Measurements from ENCODE around the gene BRWD1.

BRWD1 gene

DNA sequence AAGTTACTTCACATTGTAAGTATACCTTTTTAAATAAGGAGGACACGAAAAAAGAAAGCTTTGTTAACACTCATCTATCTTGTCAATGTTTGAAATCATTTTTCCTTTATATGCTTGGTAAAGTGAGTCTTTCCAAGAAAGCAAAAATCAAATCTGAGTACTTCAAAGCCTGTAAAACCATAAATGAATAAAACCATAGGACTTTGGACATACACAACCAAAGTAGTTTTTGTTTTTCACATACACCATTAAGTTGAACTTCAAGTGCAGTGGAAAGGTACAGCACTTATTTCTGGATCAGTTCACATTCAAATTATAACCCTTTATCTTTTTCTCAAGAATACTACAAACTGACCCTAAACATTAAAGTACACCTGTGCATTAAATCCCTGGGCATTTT lies 120.1 kb downstream of the BRWD1 start:
- no peak for DNase-seq

DNA sequence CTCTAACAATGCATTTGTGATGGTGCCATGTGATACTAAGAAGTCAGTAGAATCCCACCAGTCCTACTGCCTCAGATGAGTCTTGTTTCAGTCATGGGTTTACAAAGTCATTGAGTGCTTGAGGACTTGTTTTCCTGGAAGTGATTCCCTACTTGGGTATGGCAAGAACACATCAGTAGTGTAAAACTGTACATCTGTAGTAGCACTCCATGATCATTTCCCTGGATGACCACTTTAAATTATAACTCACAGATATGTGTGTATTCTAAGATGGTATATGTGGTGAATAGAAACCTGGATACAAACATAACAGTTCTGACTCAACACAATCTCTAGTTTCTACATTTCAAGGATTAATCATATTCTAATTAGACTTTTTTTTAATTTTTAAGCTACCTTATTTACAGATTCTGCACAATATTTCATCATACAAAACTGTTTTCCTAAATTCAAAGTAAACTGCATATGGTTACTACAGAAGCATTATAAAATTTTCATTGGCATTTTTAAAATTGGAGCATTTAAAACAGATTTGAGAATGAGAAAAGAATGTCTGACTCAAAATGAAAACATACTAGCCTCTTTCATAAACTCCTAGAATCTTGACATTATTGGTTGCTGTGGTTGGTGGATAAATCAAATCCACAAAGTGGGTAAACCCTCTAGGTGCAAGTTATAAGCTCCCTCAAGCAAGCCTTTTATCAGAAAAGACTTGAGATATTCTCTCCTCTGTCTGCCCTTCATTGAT lies 123.4 kb downstream of the BRWD1 start:
- DNase-seq = no peak

DNA sequence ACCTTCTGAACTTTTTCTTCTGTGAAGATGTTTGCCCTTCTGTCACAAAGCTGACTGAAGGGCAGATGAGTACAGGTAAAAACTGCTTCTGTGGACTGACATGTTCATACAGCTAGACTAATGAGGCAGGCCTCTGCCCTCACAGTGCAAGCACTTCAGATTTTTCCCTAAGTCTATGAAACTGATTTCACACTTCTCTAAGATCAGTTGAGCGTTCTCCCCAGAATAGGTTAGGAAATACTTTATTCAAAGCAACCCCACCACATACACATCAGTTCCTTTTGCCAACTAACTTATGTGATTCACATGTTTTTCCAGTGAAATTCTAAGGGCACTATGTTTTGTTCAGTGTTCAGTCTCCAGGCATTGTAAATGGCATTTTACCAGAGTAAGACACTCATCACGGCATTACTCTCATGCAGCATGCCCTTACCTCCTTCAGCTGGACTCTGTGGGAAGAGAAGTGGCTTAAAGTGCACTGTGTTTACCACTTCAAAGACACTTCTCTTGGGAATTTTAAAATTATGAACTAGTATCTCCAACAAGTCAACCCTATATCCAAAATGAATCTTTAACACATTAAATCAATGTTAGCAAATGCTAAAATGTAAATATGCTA lies 124.8 kb downstream of the BRWD1 start:
- no peak for DNase-seq

DNA sequence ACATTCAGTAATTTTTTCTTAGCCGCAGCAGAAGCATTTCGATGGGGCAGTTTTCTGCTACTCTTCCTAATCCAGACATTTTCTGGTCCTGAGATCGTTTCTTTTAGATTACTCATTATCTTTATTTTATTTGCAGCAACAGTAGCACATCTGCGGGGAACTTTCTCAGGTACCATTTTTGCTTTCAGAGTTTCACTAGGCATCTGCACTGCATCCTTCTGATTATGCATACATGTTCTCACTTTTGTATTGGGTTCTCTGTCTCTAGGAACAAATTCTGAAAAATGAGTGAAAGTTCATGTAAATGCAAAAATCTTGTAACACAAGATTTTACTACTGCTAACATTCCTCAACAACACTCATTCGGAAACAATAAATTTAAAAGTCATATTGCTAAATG lies 126.3 kb downstream of the BRWD1 start:
- no peak for DNase-seq

DNA sequence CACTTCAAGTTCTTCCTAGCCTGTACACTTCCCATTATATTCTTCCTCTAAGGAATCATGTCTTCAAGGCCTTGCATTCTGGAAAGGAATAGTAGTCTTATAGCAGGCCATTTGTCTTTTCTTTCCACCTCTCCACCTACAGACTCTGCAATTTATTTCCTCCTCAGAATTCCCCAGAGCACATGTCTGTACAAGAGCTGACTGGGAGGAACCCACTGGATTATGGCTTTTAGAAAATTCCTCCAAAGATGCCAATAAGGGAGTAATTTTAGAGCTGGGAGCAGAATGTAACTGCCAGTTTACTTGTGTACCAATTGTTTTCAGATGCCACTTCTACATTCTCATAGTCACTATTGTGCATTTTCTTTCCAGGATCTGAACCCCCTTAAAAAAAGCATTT lies 126.8 kb downstream of the BRWD1 start:
- no peak for DNase-seq

DNA sequence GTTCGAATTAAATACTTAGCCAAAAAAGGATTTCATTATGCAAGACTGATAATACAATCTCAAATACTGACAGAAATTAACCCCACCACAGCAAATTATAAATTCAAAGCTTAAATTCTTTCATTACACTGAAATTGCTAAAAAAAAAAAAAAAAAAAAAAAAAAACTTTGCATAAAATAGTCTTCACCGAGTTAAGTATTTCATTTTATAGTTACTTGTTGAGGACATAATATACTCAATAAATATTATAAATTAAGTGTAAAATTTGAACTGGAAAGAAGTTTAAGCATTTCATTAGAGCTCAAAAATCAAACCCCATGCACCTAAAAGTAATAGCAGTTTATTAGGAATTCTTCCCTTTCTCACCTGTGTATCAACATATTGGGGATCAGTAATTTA lies 128.3 kb downstream of the BRWD1 start:
- no peak for DNase-seq

DNA sequence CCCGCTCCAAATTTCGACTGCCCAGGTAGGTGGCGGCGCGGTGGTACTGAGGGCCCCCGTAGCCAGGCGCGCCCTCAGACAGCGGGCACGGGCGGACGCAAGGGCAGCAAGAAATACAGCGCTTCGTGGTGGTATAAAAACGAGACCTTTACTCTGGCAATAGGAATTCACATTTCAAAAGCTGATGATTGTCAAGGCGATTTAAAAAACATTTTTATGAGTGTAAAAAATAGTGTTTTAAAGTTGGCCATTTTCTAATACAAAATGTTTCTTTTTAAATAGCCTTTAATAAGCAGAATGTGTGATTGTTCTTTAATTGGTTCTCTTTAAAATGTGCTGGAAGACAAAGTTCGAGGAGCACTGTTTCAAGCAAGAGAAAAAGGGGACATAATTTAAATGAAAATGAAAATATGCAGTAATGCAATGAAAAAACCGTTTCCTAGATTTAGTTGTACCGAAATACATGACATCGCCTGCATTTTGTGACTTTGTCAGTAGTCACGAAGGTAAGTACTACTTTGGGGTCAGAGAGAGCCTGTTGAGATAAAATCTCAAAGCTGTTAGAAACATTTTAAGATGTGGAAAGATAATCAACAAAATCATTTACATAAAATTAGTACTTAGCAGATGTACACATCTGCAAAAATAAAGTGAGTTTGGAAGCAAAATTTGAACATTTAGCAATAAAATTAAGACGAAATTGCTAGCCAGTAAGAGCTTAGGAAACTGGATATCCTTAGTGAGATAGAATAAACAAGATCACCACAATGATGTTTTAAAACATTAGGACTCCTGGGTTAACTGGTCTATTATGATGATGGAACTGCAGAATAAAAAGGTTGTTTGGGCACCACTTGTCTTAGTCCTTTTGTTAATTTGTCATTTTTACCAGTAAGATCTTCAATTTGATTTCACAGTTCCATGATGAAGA lies 129.1 kb downstream of the BRWD1 start:
- DNase-seq = no peak

DNA sequence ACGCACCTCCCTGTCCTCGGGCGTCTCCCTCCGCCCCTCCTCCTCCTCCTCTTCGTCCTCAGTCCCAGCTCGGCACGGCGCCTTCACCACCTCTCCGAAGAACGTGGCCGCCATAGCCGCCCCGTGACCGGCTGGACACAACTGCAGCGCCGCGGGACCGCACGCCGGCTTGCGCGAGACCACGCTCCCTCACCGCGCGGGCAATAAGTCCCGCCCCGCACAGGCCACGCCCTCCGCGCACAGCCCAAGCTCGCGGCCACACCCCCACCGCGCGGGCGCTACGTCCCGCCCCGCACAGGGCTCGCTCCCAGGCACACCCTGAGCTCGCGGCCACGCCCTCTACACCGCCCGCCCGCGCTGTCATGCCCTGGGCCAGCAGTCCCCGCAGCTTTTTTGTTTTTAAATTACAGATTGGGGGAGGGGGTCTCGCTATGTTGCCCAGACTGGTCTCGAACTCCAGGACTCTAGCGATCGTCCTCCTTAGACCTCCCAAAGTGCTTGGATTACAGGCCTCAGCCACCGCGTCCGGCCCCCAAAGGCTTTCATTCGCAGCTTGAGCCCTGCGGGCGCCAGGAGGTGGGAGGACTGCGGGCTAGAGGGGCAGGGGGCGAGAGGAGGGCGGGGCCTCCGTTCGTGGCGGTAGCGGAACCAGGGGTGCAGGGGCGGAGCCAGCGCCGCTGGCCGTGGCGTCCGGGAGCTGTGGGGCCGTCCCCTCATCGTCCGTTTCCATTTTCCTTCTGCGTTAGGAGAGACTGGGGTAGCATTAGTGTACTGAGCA lies 130.0 kb downstream of the BRWD1 start, which contains the start of gene PSMG1:
TSS of gene PSMG1 (minus strand) at position 180 of the 778 bp plus-strand sequence. CDS start at position 114, 66 bp downstream.
- DNase-seq = peak; percentile 98

DNA sequence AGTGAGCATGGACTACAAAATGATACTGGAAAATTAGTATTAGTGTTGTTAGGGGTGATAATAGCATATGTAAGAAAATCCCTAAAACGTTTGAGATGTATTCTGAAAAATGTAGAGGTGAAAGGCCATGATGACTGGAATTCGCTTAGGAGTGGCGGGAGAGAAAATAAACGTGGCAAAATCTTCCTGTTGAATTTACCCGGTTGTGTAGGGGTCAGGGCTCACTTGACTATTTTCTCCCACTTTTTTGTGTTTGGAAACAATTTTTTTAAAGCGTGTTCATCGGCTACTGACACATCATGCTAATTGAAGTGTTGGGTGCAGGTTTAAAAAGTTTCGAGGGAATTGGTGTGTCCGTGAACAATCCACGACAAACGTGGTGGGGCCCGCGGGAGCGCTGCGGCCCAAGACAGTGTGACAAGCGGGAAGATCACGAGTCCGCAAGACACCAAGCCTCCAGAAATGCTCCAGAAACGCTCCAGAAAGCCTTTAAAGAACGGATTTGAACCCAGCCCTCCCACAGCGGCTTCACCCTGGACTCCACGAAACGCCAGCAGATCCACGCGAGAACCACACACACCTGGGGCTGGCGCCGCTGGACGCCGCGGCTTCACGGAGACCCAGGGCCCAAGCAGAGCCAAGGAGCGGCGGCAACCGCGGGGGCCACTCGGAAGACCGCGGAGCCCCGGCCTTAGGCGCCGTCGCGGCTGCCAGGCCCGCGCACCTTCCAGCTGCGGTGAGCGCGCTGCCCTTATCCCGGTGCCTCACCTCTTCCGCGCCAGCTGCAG lies 130.8 kb downstream of the BRWD1 start:
- no peak for DNase-seq

DNA sequence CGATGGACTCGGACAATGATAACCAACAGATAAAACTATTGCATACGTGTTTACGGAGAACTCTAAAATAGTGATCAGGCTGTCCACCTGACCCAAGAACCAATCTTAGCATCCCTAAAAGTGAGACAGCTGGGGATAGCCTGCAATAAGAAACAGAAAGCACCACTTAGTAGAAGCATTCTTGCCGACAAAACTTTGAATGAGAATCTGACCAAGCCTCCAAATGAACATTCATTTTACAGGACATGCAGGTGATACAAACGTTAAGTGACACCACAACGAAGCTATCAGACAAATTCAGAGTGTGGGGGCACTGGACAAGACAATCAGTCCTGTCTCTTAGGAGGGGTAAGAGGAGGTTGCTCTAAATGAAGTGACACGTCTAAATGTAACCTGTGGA lies 131.4 kb downstream of the BRWD1 start:
- DNase-seq = no peak

DNA sequence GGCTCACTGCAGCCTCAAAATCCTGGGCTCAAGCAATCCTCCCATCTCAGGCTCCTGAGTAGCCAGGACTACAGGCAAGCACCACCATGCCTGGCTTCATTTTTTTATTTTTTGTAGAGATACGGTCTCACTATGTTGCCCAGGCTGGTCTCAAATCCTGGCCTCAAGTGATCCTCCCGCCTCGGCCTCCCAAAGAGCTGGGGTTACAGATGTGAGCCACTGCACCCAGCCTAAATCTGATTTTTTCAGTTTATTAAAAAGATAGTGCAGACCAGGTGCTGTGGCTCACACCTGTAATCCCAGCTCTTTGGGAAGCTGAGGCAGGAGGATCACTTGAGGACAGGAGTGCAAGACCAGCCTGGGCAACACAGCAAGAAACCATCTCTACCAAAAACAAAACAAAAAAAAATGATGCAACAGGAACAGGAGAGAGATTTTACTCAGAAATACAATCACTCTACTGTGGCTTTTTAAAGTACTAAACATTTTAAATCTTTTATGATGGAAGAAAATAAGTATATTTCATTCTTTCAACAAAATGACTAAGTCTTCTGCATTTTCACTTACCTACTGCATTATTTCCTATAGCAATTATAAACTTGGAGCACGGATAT lies 132.1 kb downstream of the BRWD1 start:
- DNase-seq = no peak

DNA sequence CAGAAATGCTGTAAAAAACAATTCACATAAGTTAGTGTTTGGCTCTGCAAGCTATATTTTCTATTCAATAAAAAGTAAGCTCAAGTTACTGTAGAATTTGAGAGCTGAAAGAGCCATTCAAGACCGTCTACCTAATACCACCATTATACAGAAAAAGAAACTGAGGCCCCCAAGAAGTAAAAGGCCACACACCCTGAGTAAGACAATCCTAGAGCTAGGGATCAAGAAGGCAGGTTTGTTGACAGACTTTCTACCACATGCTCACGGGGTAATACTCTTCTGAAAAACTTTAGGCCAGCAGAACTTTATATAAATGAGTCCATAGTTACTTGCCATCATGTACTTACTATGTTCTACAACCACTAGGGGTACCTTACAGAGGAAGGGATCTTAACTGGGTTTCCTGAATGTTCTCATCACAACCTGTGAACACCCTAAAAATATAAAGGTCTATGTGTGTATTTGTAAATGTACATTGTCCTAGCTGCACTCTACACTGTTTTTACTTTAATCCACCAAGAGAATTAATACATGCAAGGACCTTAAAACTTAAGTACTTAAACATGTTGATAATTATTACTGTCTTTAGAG lies 132.9 kb downstream of the BRWD1 start:
- no peak for DNase-seq

DNA sequence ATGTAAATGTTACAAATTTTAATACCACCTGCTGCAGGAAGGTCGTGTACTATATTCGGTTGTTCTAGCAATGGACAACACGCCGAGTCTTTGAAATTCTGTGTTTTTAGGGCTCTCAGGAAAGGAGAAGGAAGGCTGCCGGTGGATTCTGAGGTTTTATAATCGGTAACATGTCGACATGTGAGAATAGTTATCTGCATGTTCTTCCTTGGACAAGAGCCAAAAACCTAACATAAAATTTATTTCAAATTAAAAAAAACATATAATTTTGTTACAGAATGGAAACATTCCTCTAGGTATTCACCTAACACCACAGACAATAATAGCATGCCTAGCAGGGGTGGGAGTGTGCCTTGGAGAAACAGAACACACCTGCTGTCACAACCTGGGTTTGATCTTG lies 135.0 kb downstream of the BRWD1 start:
- no peak for DNase-seq

DNA sequence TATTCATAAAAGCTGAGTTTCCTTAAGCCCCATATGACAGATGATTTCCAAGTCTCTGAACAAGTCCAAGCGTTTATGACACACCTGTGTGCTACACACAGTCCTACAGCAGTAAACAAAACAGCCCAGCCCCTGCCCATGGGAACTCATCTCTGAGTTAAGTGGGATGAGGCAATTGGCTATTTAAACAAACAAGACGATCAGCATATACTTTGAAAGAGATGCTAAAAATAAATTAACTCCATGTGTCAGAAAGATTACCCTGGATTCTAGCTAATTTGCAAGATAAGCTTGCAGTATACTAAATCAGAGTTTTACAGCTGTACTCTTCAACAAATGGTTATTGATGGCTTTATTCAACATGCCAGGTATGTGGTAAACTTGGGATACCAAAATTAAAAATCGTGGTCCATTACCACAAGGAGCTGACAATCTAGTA lies 137.1 kb downstream of the BRWD1 start:
- no peak for DNase-seq

DNA sequence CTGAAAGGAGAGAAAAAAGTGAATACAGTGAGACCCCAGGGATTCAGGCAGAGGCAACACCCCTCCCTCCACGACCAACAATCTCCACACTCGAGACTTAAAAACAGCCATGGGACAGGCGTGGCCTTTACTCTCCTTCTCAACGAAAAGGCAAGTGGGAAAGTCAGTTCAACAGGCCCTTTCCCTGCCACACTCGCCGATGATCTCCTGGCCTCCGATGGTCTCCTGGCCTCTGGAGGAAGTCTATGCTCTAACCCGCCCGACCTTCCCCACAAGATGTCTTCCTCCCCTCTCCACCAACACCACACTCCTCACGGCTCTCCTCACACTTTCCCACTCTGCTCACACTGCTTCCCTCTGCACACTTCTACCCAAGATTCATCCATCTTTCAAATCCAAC lies 137.8 kb downstream of the BRWD1 start:
- no peak for DNase-seq

DNA sequence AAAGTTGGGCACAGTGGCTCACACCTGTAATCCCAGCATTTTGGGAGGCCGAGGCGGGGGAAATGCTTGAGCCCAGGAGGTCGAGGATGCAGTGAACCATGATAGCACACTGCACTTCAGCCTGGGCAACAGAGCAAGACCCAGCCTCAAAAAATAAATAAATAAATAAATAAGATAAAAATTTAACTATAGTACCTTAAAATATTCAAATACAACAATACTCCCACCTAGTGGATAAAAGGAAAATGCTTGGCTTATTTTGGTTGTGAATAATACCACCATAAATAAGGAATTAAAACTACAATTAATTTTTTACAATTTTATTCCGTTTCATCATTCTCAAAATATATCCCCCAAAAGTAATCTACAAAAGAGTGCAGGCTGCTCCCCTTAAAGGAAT lies 138.3 kb downstream of the BRWD1 start:
- no peak for DNase-seq

DNA sequence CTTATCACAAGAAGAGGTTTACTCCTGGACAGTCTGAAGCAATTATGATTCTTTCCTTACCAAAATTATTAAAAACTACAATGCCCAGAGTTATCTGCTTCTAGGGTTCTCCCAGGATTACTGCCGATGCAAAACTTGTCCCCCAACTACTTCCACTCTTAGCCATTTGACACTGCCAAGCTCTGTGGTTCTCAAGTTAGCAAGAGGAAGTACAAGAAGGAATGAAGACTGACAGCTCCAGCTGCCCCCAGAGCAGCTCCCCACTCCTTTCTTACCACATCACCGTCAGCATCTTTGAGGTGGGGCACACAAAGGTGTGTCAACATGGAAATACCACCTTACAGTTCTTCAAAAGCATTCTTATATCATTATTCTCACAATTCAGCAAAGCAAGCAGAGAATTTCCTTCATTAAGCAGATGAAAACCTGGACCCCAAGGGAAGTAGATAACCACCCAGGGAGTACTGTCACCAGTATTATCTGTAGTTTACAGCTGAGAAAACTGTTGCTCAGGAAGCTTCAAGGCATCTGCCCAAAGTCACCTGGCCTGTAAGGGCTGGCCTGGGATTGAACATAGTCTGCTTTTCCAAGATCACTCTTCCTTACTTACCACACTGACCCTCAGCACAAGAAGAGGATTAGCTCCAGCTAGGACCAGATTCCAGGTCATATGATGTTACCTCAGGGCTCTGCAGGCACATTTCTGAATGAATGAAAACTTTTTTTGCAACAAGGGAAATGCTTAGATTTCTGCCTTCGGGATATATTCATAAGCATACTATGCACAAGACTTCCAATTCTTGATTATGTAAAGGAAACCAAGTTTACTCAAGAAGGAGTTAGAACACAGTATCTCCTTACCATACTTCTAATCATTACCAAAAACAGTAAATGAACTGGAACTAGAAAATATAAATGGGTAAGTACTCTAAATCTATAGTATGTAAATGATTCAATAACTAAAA lies 139.4 kb downstream of the BRWD1 start:
- DNase-seq = no peak

DNA sequence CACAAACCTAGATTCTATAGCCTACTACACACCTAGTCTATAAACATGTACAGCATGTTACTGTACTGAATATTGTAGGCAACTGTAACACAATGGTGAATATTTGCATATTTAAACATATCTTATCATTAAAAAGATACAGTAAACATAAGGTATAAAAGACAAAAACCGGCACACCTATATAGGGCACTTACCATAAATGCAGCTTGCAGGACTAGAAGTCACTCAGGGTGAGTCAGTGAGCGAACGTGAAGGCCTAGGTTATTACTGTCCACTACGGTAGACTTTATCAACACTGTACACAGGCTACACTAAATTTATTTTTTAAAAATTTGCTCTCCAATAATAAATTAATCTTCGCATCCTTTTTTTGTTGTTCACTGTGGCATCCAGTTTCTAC lies 143.5 kb downstream of the BRWD1 start:
- no peak for DNase-seq

DNA sequence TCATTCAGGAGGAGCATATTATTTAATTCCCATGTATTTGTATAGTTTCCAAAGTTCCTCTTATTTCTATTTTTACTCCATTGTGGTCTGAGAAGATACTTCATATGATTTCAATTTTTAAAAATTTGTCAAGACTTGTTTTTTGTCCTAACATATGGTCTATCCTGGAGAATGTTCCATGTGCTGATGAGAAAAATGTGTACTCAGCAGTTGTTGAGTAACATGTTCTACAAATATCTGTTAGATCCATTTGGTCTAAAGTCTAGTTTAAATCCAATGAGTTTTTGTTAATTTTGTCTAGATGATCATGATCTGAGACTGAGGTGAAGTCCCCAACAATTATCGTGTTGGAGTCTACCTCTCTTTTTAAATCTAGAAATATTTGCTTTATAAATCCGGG lies 144.6 kb downstream of the BRWD1 start:
- no peak for DNase-seq

DNA sequence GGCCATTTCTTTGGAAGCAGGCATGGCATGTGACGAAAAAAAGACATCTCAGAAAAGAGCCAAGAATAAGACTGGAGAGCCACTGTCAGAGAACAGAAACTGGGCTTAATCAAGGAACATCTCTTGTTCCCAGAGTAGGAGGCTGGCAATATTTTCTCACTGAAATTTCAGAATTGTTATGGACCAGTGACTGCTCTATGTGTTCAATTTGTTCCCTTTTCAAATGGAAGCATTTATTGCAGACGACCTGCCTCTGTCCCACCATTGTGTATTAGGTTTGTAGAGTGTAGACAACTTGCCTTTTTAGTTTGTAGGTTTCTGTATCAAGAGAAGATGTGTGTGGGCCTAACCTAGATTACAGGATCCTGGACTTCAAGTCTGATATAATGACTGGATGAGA lies 148.9 kb downstream of the BRWD1 start:
- DNase-seq = no peak
